ENCODE results near the gene FOXI3.
"Not testable (repeated sequence)": the region's sequence is repeated elsewhere in the genome, so short reads cannot be mapped to it uniquely, and the experiment has no call there.

Gene FOXI3

DNA sequence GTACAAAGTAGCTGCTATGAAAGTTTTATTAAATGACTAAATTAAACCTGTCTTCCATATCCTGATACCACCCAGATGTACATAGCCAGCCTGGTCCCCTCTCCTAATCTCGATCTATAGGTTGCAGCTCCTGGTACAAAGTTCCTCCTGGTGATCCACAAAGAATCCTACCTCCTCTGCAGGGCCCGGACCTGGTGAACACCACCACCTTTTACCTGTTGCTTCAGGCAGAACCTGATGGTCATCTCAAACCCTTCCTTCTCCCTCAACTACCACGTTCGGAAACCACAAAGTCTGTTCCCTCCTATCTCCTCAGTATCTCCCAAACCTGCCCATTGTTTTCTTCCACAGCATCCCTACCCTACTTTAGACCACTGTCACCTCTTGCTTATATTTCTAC lies 15.5 kb downstream of the FOXI3 start:
- no peak for DNase-seq

DNA sequence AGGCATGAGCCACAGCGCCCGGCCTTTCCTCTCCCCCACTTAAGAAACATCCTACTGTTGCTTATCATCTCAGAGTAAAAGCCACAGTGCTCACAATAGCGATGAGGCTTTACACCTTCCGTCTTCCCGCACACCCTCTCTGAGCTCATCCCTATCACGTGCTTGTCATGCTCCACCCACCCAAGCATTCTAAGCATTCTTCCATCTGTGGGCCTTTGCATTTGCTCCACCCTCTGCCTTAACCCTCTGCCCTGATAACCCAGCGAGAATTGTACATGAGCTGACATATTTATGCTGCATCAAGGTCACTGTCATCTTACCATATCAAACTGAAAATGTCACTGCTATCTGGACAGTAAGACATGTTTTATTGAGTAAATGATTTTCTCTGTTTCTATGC lies 22.6 kb downstream of the FOXI3 start:
- DNase-seq = no peak

DNA sequence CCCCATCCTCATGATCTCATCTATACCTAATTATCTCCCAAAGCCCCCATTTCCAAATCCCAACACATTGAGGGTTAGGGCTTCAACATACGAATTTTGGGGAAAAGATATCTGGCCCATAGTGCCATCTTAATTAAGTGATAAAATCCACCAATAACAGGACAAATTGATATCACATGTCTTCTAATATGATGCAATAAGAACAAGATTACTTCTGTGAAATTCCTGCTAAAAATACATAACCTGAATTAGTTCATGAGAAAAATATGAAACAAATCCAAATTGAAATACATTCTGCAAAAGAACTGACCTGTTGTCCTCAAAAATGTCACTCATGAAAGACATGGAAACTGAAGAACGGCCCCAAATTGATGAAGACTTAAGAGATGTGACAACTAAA lies 28.8 kb downstream of the FOXI3 start:
- DNase-seq = no peak

DNA sequence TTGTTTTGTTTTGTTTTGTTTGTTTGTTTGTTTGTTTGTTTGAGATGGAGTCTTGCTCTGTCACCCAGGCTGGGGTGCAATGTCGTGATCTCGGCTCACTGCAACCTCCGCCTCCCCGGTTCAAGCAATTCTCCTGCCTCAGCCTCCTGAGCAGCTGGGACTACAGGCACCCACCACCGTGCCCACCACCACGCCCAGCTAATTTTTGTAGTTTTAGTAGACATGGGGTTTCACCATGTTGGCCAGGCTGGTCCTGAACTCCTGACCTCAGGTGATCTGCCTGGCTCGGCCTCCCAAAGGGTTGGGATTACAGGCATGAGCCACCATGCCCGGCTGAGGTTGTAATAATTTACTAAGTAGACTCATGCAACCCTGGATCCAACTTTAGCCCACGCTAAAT lies 33.4 kb downstream of the FOXI3 start:
- not testable (repeated sequence) for DNase-seq

DNA sequence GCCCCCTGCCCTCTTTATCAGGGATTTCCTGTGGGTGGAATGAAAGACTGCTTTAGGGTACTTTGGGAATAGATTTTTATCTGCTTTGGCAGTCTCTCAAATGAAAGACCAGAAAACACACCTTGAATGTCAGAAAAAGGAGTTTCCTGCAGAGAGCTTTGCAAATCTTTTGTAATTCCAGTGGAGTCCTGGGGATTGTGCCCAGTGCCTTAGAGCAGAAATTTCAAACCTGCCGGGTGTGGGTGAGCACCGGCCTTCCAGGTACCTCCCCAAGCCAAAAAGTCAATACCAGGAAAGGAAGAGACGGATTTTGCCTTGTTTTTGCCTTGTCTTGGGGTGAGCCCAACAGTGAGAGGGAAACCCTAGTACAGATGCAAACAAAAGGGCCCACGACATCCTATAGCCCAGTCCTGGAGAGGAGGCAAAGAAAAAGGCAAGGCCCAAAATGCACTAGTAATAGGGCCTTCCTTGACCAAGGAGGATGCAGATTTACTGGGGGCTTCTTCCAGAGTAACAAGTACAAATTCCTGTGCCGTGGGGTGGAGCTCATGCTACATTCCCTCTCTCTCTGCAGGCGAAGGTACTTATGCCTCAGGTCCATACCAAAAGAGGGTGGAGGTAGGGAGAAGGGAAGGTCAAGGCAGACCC lies 36.4 kb downstream of the FOXI3 start:
- no peak for DNase-seq

DNA sequence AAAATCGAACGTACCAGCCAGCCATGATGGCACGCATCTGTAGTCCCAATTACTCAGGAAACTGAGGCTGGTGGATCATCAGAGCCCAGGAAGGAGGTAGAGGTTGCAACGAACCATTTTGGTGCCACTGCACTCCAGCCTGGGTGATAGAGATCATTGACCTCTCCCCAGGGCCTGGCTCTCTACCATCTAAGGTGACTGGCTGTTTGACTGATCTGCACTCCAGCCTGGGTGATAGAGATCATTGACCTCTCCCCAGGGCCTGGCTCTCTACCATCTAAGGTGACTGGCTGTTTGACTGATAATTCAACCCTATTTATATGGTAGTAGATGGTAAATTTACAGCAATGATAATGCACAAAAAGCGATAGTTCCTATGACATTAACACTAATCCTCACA lies 43.6 kb downstream of the FOXI3 start:
- not testable (repeated sequence) for DNase-seq

DNA sequence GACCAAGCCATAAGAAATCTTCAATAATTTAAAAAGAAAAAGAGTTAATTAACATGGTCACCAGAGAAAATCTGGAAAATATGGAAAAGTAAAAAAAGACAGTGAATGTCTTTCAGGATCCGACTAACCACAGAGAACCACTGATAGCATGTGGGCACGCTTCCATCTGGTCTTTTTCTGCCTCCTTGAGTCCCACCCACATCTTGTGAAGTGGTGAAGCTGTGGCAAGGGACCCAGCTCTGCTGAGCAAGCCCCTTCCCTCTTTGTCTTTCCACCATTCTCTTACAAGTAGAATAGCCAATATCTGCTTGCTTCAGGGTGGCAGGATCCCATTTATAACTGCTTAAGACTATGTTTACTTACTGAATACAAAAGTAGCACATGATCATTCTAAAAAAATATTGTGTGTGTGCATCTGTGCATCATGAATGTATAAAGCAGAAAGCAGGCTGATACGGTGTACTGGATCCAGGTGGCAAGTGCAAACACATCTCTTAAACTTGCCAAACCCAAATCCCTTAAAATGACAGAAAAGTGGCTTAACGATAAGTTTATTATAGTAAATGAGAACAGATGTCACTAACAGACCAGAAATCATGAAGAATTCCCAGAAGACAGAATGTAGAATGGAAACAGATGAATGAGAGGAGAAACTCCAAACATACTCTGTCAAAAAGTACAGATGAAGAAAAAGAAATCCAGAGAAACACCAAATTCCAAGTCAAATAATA lies 52.3 kb downstream of the FOXI3 start:
- no peak for DNase-seq

DNA sequence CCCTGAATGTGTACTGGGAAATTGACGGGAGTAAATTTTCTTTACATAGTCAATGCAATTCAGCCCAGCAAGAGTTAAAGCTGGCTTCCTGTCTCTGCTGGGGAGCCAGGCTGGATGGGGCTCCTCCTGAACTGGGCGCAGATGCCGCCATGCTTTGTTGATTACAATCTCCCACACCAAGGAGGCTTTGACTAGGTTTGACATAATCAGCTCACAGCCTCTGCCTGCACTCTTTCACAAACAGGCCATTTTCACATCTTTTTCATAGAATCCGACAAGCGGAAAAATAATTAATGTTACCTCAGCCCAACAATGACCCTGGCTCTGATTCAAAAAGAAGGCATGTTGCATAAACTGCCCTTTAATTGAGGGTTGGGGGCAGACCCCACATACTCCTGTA lies 54.3 kb downstream of the FOXI3 start:
- DNase-seq = no peak
